Diencephalon (tissue), 1 donor: ENCODE measurements around the gene MRPS31. TPM values are rescaled to one million over a fixed set of nuclear protein-coding genes. Genes with fewer than 3 reads are reported as not detected.

Experiments used
- small RNA-seq: library from RNA; depleted of rRNA; stranded (forward); fragments of <200 nt; gene quantifications from one replicate; pipeline ENCODE3, GENCODE V24; 2014
- total RNA-seq: library from RNA; depleted of rRNA; stranded (reverse); fragments of >200 nt; gene quantifications from one replicate; pipeline ENCODE4 v1.2.3, GENCODE V29; 2014

Gene MRPS31
- total RNA-seq, result 36.2 TPM

GRCh38 chr13:40770934-40771618, at the start of gene MRPS31:
TSS of gene MRPS31 (minus strand) at chr13:40771190. CDS start at chr13:40771136, 54 bp downstream.

DNA sequence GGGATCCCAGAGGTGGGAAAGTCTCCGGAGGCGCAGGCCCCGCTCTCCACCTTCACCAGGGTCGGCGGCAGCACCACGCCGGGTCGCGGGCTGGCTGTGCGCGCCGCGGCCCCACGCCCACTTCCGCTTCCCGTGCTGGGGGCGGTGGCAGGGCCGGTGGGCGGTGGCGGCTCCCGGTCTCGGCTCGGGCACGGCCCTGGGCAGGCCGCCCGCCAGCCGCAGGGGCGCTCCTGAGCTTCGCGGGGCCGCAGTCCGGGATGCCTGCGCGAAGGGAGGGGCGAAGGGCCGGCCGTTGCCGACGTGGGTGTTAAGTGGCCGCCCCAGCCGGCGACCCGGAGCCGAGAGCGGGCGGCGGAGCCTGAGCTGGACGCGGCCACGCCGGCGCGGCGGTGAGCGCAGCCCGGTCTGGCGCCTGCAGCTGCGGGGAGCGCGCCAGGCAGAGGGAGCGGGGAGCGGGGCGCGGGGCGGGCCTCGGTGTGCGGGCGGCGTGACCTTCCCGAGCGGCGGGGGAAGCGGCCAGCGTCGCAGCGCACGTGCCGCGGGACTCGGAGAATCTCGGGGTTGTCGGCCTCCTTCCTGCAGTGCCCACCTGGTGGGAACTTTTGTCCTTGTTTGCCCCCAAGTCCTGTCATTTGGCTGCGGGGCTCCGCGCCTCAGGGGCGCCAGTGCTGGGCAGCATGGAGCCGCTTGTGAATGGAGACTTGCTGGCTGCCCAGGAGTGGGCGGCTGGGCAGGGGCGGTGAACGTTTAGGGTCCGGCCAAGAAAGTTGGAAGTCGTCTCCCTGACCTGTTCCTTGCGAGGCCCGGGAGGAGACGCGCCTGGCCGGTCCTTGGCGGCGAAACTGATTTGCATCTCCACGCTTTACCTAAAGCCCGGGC, 18.5 kb upstream of the MRPS31 start, which contains the start of gene SLC25A15:
SLC25A15 (plus strand) TSS at position 337 of the 879 bp plus-strand sequence. CDS start 3,616 bp downstream, outside the sequence.

Small RNA genes within 50 kb of the gene (small RNA-seq; reads per million reads assigned to genes)
- gene MIR320D1, result not detected
- not detected for gene MIR621
- gene RF00017, result not detected

Other genes starting within 250 kb of the MRPS31 start
- gene FOXO1, start 104.5 kb downstream of the MRPS31 start, total RNA-seq, result 29.5 TPM
- gene SLC25A15, start 18.4 kb upstream of the MRPS31 start, total RNA-seq, result 26.8 TPM
- gene ELF1, start 248.1 kb upstream of the MRPS31 start, total RNA-seq, result 16.6 TPM